ENCODE results near the gene RAB10.

The RAB10 gene

GRCh38 chr2:26064846-26065245, 31.0 kb downstream of the RAB10 start:
- no peak overlapping the region for H3K4me3 ChIP-seq (replicated peaks; ENCODE audit: low read depth, low read length)
- no peak for TF ChIP-seq CTCF (IDR thresholded peaks at IDR 0.05; ENCODE audit: low read length, missing control alignments)
- DNase-seq (ENCODE audit: low read depth), result no peak

GRCh38 chr2:26067186-26067974, 33.5 kb downstream of the RAB10 start:
- no peak overlapping the region for H3K4me3 ChIP-seq (replicated peaks; ENCODE audit: low read depth, low read length)
- DNase-seq (ENCODE audit: low read depth), result no peak
- TF ChIP-seq CTCF (IDR thresholded peaks at IDR 0.05; ENCODE audit: low read length, missing control alignments), result no peak

GRCh38 chr2:26067980-26068507, 34.2 kb downstream of the RAB10 start:
- TF ChIP-seq CTCF (IDR thresholded peaks at IDR 0.05; ENCODE audit: low read length, missing control alignments), result no peak
- no peak overlapping the region for H3K4me3 ChIP-seq (replicated peaks; ENCODE audit: low read depth, low read length)
- DNase-seq (ENCODE audit: low read depth), result peak; percentile 15

- H3K4me3 ChIP-seq (replicated peaks; ENCODE audit: low read depth, low read length), result no peak overlapping the region
Observed at GRCh38 chr2:26068602-26069298, 34.9 kb downstream of the RAB10 start.

GRCh38 chr2:26070730-26071129, 36.8 kb downstream of the RAB10 start:
- DNase-seq (ENCODE audit: low read depth), result no peak
- TF ChIP-seq CTCF (IDR thresholded peaks at IDR 0.05; ENCODE audit: low read length, missing control alignments), result no peak

More at GRCh38 chr2:26068602-26069298, 34.9 kb downstream of the RAB10 start:
- peak; percentile 86 for DNase-seq (ENCODE audit: low read depth)
- no peak for TF ChIP-seq CTCF (IDR thresholded peaks at IDR 0.05; ENCODE audit: low read length, missing control alignments)

GRCh38 chr2:26072925-26073768, 39.3 kb downstream of the RAB10 start:
- TF ChIP-seq CTCF (IDR thresholded peaks at IDR 0.05; ENCODE audit: low read length, missing control alignments), result no peak
- peak; percentile 65 for DNase-seq (ENCODE audit: low read depth)
- H3K4me3 ChIP-seq (replicated peaks; ENCODE audit: low read depth, low read length), result no peak overlapping the region

More at GRCh38 chr2:26070730-26071129, 36.8 kb downstream of the RAB10 start:
- no peak overlapping the region for H3K4me3 ChIP-seq (replicated peaks; ENCODE audit: low read depth, low read length)

All from fibroblast of pulmonary artery (primary cell).